HepG2 (cell line): Measurements from ENCODE around the gene INTS3. TPM values are rescaled to one million over a fixed set of nuclear protein-coding genes. Genes with fewer than 3 reads are reported as not detected.

Experiments used
- ATAC-seq: fragments of 200-7000 bp; cut with Tn5 transposase; 3 replicates; pipeline ENCODE4 v1.9.1; 2020; ENCODE audit warnings: mild to moderate bottlenecking, moderate library complexity
- BruUV-seq: library from RNA; stranded (reverse); fragments of 400-500 nt; replicated peaks from 2 replicates; lab custom pipeline; 2021; lab: Mats Ljungman, UMichigan
- CTCF ChIA-PET: fragments of 300-600 bp; formaldehyde crosslinking; extraction: SDS; loops from one replicate; lab custom pipeline; 2021; ENCODE audit warnings: low total read pairs, inconsistent platforms, low intra/inter-chr PET ratio; lab: Yijun Ruan, JAX
- POLR2A ChIA-PET: fragments of 350-600 bp; sonication (Branson Sonifier 250); formaldehyde crosslinking; loops from one replicate; lab custom pipeline; 2020; ENCODE audit warnings: antibody characterized with exemption, inconsistent platforms; lab: Yijun Ruan, JAX
- DNase-seq: peaks from one replicate; pipeline ENCODE4 v3.0.0-alpha.2; 2015; ENCODE audit warnings: low spot score
- FAIRE-seq: peaks from 3 replicates; lab custom pipeline; 2011; peaks lifted over from hg19 to GRCh38; lab: Jason Lieb, UNC
- H2AFZ ChIP-seq: one replicate; pipeline ENCODE4 v1.6.1; 2011; ENCODE audit warnings: low read length, inconsistent platforms
- H3K27ac ChIP-seq: fragments of 300-600 bp; 3 replicates; pipeline ENCODE4 v1.8.0; 2011; ENCODE audit warnings: mixed run types, mild to moderate bottlenecking, mixed read lengths, low read length, inconsistent platforms; ENCODE audit not compliant: insufficient read depth; ENCODE audit errors: extremely low read length
- H3K27me3 ChIP-seq, 2 experiments: fragments of 200-600 bp in 1 of 2; 2 replicates in 1 of 2; 3 replicates in 1 of 2; pipeline versions ENCODE4 v1.6.0 to v1.8.0; 2011; ENCODE audit warnings: low read length in 2 of 2, mild to moderate bottlenecking in 2 of 2, moderate library complexity in 2 of 2, inconsistent platforms in 1 of 2; ENCODE audit not compliant: insufficient read depth in 2 of 2, control insufficient read depth in 1 of 2
- H3K36me3 ChIP-seq, 2 experiments: fragments of 200-600 bp in 1 of 2; replicated peaks in 1 of 2; 2 replicates in 1 of 2; 3 replicates in 1 of 2; pipeline versions ENCODE4 v1.5.1 to v1.8.0; 2011; ENCODE audit warnings: low read length in 2 of 2, inconsistent platforms in 1 of 2; ENCODE audit not compliant: insufficient read depth in 2 of 2, control insufficient read depth in 1 of 2
- H3K4me1 ChIP-seq: 2 replicates; pipeline ENCODE4 v1.5.1; 2012; ENCODE audit warnings: low read length, inconsistent platforms; ENCODE audit not compliant: insufficient read depth
- H3K4me2 ChIP-seq: 2 replicates; pipeline ENCODE4 v1.6.0; 2011; ENCODE audit warnings: low read depth, low read length, inconsistent platforms
- H3K4me3 ChIP-seq, 3 experiments: fragments of 200-600 bp in 1 of 3; sonication (generic), shearing (Covaris generic) in 1 of 3; replicated peaks in 1 of 3; 2 replicates each; pipeline ENCODE4 v1.5.1; 2011 to 2016; ENCODE audit warnings: low read length in 3 of 3, inconsistent platforms in 2 of 3, low read depth in 2 of 3, mild to moderate bottlenecking in 2 of 3, control low read depth in 1 of 3, mixed read lengths in 1 of 3; ENCODE audit not compliant: insufficient read depth in 1 of 3
- H3K79me2 ChIP-seq: one replicate; pipeline ENCODE4 v1.6.1; 2011; ENCODE audit warnings: low read length, inconsistent platforms; ENCODE audit not compliant: insufficient read depth
- H3K9ac ChIP-seq: 2 replicates; pipeline ENCODE4 v1.6.0; 2011; ENCODE audit warnings: mild to moderate bottlenecking, low read depth, low read length, inconsistent platforms; ENCODE audit not compliant: insufficient read depth
- H3K9me3 ChIP-seq: 2 replicates; pipeline ENCODE4 v1.5.1; 2012; ENCODE audit warnings: mild to moderate bottlenecking, low read length
- H4K20me1 ChIP-seq: 2 replicates; pipeline ENCODE4 v1.6.0; 2011; ENCODE audit warnings: inconsistent platforms, mild to moderate bottlenecking, low read length, moderate library complexity; ENCODE audit not compliant: insufficient read depth
- ARID3A ChIP-seq: IDR thresholded peaks from 2 replicates; pipeline ENCODE4 v1.6.1; 2012; ENCODE audit warnings: low read depth, low read length, improper control_type of control experiment
- GABPB1 ChIP-seq: IDR thresholded peaks from 2 replicates; pipeline ENCODE4 v1.6.1; 2016; ENCODE audit warnings: mild to moderate bottlenecking, missing genetic modification reagents, moderate library complexity, missing compliant biosample characterization
- MAFG ChIP-seq: sonication (generic); formaldehyde crosslinking; IDR thresholded peaks from 2 replicates; pipeline ENCODE4 v1.5.1; 2020; ENCODE audit warnings: mild to moderate bottlenecking, missing genetic modification reagents
- SP1 ChIP-seq, 2 experiments: fragments of 450-650 bp in 1 of 2; sonication (generic) in 1 of 2; formaldehyde crosslinking in 1 of 2; IDR thresholded peaks; 2 replicates each; pipeline versions ENCODE4 v1.4.0 to v1.6.1; 2016 to 2020; ENCODE audit warnings: missing genetic modification reagents in 1 of 2
- TARDBP ChIP-seq: sonication (generic); formaldehyde crosslinking; IDR thresholded peaks from 2 replicates; pipeline ENCODE4 v1.8.0; 2022; ENCODE audit warnings: mild to moderate bottlenecking, missing genetic modification reagents
- ZKSCAN1 ChIP-seq: fragments of 150-350 bp; IDR thresholded peaks from 2 replicates; pipeline ENCODE4 v1.6.1; 2014; ENCODE audit warnings: low read length
- ZNF772 ChIP-seq: sonication (generic); formaldehyde crosslinking; IDR thresholded peaks from 2 replicates; pipeline ENCODE4 v1.5.0; 2020; ENCODE audit warnings: mild to moderate bottlenecking, missing genetic modification reagents
- ZSCAN20 ChIP-seq: sonication (generic); formaldehyde crosslinking; IDR thresholded peaks from 2 replicates; pipeline ENCODE4 v1.4.0; 2020; ENCODE audit warnings: missing genetic modification reagents, mild to moderate bottlenecking, borderline replicate concordance
- WGBS: methylation state at CpG from one replicate; pipeline ENCODE4 v1.1.6; 2017; ENCODE audit warnings: low lambda C conversion rate; 5-methylcytosine and 5-hydroxymethylcytosine counted together
- in situ Hi-C: cut with HindIII; loops from 2 replicates; pipeline ENCODE4 v1.10.0; 2017; ENCODE audit warnings: low pct_unique_long_range_greater_than_20kb; ENCODE audit not compliant: extremely low pct_ligation_motif_present
- intact Hi-C: fragments of 100-400 bp; cut with micrococcal nuclease; formaldehyde crosslinking; loops from one replicate; pipeline ENCODE4 v1.10.0; 2022; ENCODE audit not compliant: unreplicated experiment
- polyA plus RNA-seq, 8 experiments: library from polyadenylated mRNA; depleted of rRNA in 3 of 8; stranded (reverse) in 7 of 8; unstranded in 1 of 8; fragments of >200 nt; fragmentation: Illumina TruSeq in 4 of 8; extraction: Trizol in 4 of 8; gene quantifications; 2 replicates each; pipeline versions ENCODE4 v1.2.1 to v1.2.3, GENCODE V29; 2011 to 2016; ENCODE audit warnings: low read depth in 4 of 8, missing spikeins in 1 of 8, mixed read lengths in 1 of 8; ENCODE audit not compliant: insufficient read depth in 1 of 8
- total RNA-seq, 5 experiments: library from RNA; depleted of rRNA; stranded (reverse); fragments of >200 nt; fragmentation: Illumina TruSeq; extraction: Trizol; gene quantifications; 2 replicates each; pipeline ENCODE4 v1.2.3, GENCODE V29; 2016; ENCODE audit warnings: low read depth in 1 of 5

The INTS3 gene
- total and polyA plus RNA-seq, 2 of the 13 experiments (the other 11 are each of a cell fraction or from before 2014, with no cell fraction given): 17.2 to 27.2 TPM

- Histone ChIP-seq H3K9ac (no peak overlapping the region), H3K79me2 (no peaks in the 10 kb centered on the region), H2AFZ (no peak overlapping the region), H3K9me3 (no peaks in the 10 kb centered on the region), H3K27ac (no peak overlapping the region), H3K4me3 (no peak overlapping the region), H3K36me3 (peaks cover 14 to 64% of the 10 kb centered on the region in 2 experiments), H3K27me3 (no peaks in the 10 kb centered on the region), H4K20me1 (no peaks in the 10 kb centered on the region), H3K4me2 (no peak overlapping the region), H3K4me1 (no peaks in the 10 kb centered on the region)
- intact Hi-C loops (no loop called here), in situ Hi-C loops (no loop called here)
- ChIA-PET CTCF (no interaction called here), POLR2A (no interaction called here)
- no peak for TF ChIP-seq ARID3A
- ATAC-seq: no peak
- no peak for FAIRE-seq
- 100% methylated on average over 2 of the region's 2 CpGs for WGBS
- no peak for DNase-seq
- BruUV-seq: no TSS peak
Measured at GRCh38 chr1:153754266-153754665, 26.4 kb downstream of the INTS3 start.

GRCh38 chr1:153760440-153760839 lies 32.6 kb downstream of the INTS3 start:
- no peaks in the 10 kb centered on the region for H3K27me3 ChIP-seq
- H3K4me2 ChIP-seq: no peak overlapping the region
- H2AFZ ChIP-seq: no peak overlapping the region
- POLR2A ChIA-PET: no interaction called here
- H3K9me3 ChIP-seq: no peaks in the 10 kb centered on the region
- H3K9ac ChIP-seq: no peak overlapping the region
- no peaks in the 10 kb centered on the region for H3K79me2 ChIP-seq
- H3K4me3 ChIP-seq: no peak overlapping the region
- H3K27ac ChIP-seq: no peak overlapping the region
- 97% methylated on average over 4 of the region's 4 CpGs for WGBS
- peaks cover 19% of the 10 kb centered on the region for H3K4me1 ChIP-seq
- CTCF ChIA-PET: no interaction called here
- DNase-seq (no peak), ATAC-seq (no peak)
- intact Hi-C loops: no loop called here
- no peaks in the 10 kb centered on the region for H4K20me1 ChIP-seq
- TF ChIP-seq ZKSCAN1: no peak
- no peak for TF ChIP-seq GABPB1 (CRISPR knock-in tag)
- TF ChIP-seq TARDBP (CRISPR knock-in tag): no peak
- no peak for TF ChIP-seq SP1 (IDR thresholded peaks at IDR 0.05)
- no peak for TF ChIP-seq SP1 (CRISPR knock-in tag; IDR thresholded peaks at IDR 0.05)
- TF ChIP-seq ZSCAN20 (CRISPR knock-in tag): no peak
- no peak for TF ChIP-seq MAFG (CRISPR knock-in tag)
- TF ChIP-seq ZNF772: no peak
- TF ChIP-seq, all 625 proteins: peak for 0
- no TSS peak for BruUV-seq
- H3K36me3 ChIP-seq: peaks cover 16 to 49% of the 10 kb centered on the region in 2 experiments; a peak in 4 of 5 replicates
- FAIRE-seq: no peak
- in situ Hi-C loops: no loop called here
